Measurements from ENCODE around the gene RAMACL. TPM values are rescaled to one million over a fixed set of nuclear protein-coding genes. Genes with fewer than 3 reads are reported as not detected.

Gene RAMACL
- polyA plus RNA-seq, 1 experiment, result 0.26 TPM

DNA sequence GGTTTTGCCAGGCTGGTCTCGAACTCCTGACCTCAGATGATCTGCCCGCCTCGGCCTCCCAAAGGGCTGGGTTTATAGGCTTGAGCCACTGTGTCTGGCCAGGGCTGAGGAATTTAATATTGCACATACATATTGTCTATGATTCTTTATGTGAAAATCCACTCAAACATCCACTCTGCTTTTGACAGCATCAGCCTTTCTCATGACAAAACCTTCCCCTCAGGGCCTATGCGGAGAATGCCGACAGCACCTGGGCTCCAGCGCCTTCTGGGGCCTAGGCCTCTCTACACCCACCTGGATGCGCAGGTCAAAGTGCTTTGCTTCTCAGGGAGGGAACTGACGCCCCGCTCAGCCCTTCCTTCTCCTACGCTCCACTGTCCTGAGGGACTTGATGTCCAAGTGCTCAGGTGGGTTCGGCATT, 5.4 kb downstream of the RAMACL start:
- no peaks in the 10 kb centered on the region for H3K27me3 ChIP-seq (ENCODE audit: control insufficient read depth, insufficient read depth, low read length)
- TF ChIP-seq, protein P1, sequence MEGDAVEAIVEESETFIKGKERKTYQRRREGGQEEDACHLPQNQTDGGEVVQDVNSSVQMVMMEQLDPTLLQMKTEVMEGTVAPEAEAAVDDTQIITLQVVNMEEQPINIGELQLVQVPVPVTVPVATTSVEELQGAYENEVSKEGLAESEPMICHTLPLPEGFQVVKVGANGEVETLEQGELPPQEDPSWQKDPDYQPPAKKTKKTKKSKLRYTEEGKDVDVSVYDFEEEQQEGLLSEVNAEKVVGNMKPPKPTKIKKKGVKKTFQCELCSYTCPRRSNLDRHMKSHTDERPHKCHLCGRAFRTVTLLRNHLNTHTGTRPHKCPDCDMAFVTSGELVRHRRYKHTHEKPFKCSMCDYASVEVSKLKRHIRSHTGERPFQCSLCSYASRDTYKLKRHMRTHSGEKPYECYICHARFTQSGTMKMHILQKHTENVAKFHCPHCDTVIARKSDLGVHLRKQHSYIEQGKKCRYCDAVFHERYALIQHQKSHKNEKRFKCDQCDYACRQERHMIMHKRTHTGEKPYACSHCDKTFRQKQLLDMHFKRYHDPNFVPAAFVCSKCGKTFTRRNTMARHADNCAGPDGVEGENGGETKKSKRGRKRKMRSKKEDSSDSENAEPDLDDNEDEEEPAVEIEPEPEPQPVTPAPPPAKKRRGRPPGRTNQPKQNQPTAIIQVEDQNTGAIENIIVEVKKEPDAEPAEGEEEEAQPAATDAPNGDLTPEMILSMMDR (IDR thresholded peaks at IDR 0.05; ENCODE audit: insufficient read depth, low read depth, low read length), result no peak
- POLR2A ChIA-PET, result no interaction called here
- DNase-seq (ENCODE audit: low read depth), result no peak
- H3K36me3 ChIP-seq (ENCODE audit: control insufficient read depth, insufficient read depth, low read length), result no peaks in the 10 kb centered on the region; the same call in 1 of the 2 replicates
- CTCF ChIA-PET, result no interaction called here
- H3K4me3 ChIP-seq (ENCODE audit: low read depth, low read length), result no peak overlapping the region

GRCh38 chr6:166580076-166581050, 6.1 kb downstream of the RAMACL start:
- H3K36me3 ChIP-seq (ENCODE audit: control insufficient read depth, insufficient read depth, low read length), result no peaks in the 10 kb centered on the region; the same call in 1 of the 2 replicates
- H3K27me3 ChIP-seq (ENCODE audit: control insufficient read depth, insufficient read depth, low read length), result no peaks in the 10 kb centered on the region
- POLR2A ChIA-PET, result no interaction called here
- CTCF ChIA-PET, result no interaction called here
- no peak for DNase-seq (ENCODE audit: low read depth)
- TF ChIP-seq, protein P1 (IDR thresholded peaks at IDR 0.05; ENCODE audit: insufficient read depth, low read depth, low read length), result no peak
- no peak overlapping the region for H3K4me3 ChIP-seq (ENCODE audit: low read depth, low read length)

- POLR2A ChIA-PET, result no interaction called here
- CTCF ChIA-PET, result no interaction called here
- no peak for DNase-seq (ENCODE audit: low read depth)
- Histone ChIP-seq H3K27me3 (ENCODE audit: control insufficient read depth, insufficient read depth, low read length) (no peaks in the 10 kb centered on the region), H3K36me3 (ENCODE audit: control insufficient read depth, insufficient read depth, low read length) (no peaks in the 10 kb centered on the region; the same call in 1 of the 2 replicates), H3K4me3 (ENCODE audit: low read depth, low read length) (no peak overlapping the region)
- TF ChIP-seq, protein P1 (IDR thresholded peaks at IDR 0.05; ENCODE audit: insufficient read depth, low read depth, low read length), result no peak
Measured at GRCh38 chr6:166579237-166579850, 7.1 kb downstream of the RAMACL start.

- Histone ChIP-seq H3K27me3 (ENCODE audit: control insufficient read depth, insufficient read depth, low read length) (no peaks in the 10 kb centered on the region), H3K4me3 (ENCODE audit: low read depth, low read length) (no peak overlapping the region), H3K36me3 (ENCODE audit: control insufficient read depth, insufficient read depth, low read length) (no peaks in the 10 kb centered on the region; the same call in 1 of the 2 replicates)
- TF ChIP-seq, protein P1 (IDR thresholded peaks at IDR 0.05; ENCODE audit: insufficient read depth, low read depth, low read length), result no peak
- DNase-seq (ENCODE audit: low read depth), result no peak
- POLR2A ChIA-PET, result no interaction called here
- CTCF ChIA-PET, result no interaction called here
Measured at GRCh38 chr6:166578536-166579236, 7.8 kb downstream of the RAMACL start.

DNA sequence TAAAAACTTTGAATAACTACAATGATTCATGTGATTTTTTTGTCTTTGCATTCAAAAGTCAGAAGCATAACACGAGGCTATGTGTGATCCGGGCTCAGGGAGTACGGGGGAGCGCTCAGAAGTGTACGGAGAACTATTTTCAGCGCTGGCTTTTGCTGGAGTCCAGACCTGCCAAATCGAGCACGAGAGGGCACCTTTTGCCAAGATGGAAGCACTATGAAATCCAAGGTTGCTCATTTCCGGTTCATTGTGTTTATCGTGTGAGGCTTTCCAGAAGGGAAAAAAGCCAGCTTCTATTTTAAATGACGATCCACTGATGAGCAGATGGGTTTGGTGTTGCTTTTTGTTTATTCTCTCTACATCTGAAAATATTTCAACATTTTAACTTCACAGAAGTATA, 11.3 kb downstream of the RAMACL start:
- H3K36me3 ChIP-seq (ENCODE audit: control insufficient read depth, insufficient read depth, low read length), result no peaks in the 10 kb centered on the region; the same call in 1 of the 2 replicates
- no peak for DNase-seq (ENCODE audit: low read depth)
- H3K27me3 ChIP-seq (ENCODE audit: control insufficient read depth, insufficient read depth, low read length), result no peaks in the 10 kb centered on the region
- POLR2A ChIA-PET, result no interaction called here
- CTCF ChIA-PET, result no interaction called here
- no peak overlapping the region for H3K4me3 ChIP-seq (ENCODE audit: low read depth, low read length)
- TF ChIP-seq, protein P1 (IDR thresholded peaks at IDR 0.05; ENCODE audit: insufficient read depth, low read depth, low read length), result no peak

All from BJ (cell line).